Middle frontal gyrus (tissue), 1 donor: ENCODE data around the gene ADPRS.
A peak's percentile ranks its signal among the peaks of the same experiment; 100 is the strongest.

Experiments used
- DNase-seq: peaks from one replicate; pipeline ENCODE4 v3.0.0-alpha.2; 2015; ENCODE audit warnings: low spot score; ENCODE audit errors: extremely low spot score

Gene ADPRS

GRCh38 chr1:36087233-36088123, 1.2 kb upstream of the ADPRS start:
- no peak for DNase-seq

DNA sequence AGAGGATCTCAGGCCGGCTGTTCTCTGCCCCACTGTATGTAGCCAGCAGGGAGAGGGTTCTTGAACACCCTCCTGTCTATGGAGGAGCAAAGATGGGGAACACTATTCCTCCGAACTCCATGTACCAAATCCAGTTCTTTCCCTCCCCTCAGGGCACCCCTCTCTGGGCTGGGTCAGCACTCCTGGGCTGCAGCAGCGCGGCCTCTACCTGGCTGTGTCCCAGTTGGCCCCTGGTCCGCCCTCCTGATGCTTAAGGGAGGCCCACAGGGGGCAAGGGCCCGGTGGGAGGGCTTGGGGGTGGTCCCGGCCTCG, 471 bp upstream of the ADPRS start:
- DNase-seq: no peak

DNA sequence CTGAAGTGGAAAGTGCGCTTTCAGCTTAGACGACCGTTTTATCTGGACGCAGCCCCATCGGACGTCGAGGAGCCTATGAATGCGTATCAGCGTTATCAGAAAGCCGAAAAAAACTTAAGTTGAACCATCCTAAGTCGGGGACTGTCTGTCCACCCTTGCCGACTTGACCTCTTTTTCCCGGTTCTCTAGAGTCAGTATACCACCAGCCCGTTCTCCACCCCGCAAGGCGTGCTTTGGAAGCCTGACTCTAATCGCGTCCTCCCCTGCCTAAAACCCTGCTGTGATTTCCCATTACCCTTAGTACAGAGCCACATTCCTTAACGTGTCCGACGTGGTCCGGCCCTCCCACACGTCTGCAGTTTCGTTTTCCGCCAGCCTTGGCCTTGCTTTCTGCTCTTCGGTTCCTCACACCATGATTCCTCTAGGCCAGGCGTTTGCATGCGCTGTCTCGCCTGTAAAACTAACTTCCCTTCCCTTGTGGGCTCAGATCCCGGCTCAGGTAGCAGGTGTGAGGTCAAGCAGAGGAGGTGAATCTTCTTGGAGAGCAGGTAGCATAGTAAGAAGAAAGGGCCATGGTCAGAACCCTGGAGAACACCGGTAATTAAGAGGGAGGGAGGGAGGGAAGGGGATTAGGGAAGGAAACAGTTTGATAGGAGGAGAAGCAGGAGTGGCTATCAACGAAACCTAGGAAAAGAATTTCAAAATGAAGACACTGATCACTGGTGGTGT, 865 bp downstream of the ADPRS start:
- DNase-seq: no peak

DNA sequence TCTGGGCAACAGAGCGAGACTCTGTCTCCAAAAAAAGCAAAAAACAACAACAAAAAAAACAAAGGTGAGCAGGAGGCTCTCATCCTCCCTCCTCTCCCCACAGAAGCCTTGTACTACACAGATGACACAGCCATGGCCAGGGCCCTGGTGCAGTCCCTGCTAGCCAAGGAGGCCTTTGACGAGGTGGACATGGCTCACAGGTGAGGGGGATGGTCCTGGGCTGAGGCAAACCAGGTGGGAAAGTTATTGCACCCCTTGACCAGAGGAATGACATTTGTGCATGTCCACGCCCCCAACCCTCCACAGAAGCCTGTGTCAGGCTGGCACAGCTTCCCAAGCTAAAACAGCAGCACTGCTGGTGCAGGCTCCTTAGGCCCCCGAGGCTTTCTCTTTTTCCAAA, 2.4 kb downstream of the ADPRS start:
- DNase-seq: no peak

DNA sequence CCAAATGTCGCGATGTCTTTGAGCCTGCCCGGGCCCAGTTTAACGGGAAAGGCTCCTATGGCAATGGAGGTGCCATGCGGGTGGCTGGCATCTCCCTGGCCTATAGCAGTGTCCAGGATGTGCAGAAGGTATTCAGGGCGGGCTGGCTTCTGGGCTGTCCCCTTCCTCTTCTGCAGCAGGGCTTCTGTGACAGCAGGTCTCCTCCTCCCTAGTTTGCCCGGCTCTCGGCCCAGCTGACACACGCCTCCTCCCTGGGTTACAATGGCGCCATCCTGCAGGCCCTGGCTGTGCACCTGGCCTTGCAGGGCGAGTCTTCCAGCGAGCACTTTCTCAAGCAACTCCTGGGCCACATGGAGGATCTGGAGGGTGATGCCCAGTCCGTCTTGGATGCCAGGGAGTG, 3.0 kb downstream of the ADPRS start:
- no peak for DNase-seq

DNA sequence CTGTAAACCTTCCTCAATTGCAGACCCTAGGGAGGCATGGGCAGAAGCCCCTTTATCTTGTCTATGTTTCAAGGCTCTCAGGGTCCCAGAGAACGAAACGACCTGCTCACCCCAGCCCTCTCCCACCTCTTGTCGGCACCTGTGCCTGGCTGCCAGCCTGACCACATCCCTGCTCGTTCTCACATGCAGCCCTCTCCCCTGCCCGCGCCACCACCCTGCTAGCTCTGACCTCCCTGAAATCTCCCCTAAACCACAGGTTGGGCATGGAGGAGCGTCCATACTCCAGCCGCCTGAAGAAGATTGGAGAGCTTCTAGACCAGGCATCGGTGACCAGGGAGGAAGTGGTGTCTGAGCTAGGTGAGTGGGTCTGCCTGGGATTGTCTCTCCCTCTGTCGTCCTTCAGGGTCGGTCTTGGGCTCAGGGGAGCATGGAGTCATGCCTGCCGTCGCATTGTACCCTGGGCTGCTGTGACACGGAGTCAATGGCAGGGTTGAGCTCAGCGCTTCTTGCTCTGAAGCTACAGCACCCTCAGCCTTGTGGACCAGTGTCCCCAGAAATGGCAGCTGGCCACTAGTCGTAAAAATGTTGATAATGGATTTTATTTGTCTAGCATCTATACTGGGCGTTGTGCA, 3.6 kb downstream of the ADPRS start:
- DNase-seq: no peak

- DNase-seq: no peak
Measured at GRCh38 chr1:36092798-36093185, 4.1 kb downstream of the ADPRS start.

DNA sequence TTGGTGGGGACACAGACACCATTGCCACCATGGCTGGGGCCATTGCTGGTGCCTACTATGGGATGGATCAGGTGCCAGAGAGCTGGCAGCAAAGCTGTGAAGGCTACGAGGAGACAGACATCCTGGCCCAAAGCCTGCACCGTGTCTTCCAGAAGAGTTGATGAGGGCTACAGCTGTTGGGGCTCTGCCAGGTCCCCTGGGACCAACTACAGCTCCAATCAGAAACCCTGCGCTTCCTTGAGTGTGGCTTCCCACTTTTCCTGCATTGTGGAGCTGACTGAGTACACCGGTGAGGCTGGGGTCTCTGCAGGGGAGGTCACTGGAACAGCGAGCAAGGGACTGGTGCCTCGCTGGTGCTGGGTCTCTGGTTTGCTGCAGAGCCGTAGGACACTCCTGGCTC, 4.5 kb downstream of the ADPRS start:
- DNase-seq: no peak

GRCh38 chr1:36093929-36094328, 5.2 kb downstream of the ADPRS start:
- DNase-seq: peak; percentile 73

DNA sequence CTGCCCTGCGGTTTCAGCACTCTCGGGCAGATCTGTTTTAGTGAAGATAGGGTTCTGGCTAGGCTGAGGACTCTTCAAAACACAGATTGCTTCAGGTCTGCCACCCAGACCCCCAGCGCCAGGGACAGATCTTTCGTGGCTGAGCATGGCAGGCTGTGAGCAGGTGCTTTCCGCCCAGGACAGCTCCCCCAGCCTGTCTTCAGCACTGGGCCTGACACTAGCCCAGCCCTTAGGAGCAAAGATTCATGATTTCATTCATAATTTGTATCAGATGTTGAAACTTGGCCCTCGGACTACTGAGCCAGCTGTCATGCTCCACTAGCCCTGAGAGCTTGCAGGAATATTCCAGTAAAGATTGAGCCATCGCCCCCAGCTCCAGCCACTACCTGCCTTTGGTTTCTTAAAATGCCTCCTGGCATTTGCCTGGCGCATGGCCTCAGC, 5.9 kb downstream of the ADPRS start:
- DNase-seq: no peak

- DNase-seq: no peak
Measured at GRCh38 chr1:36095760-36096405, 7.2 kb downstream of the ADPRS start.

DNA sequence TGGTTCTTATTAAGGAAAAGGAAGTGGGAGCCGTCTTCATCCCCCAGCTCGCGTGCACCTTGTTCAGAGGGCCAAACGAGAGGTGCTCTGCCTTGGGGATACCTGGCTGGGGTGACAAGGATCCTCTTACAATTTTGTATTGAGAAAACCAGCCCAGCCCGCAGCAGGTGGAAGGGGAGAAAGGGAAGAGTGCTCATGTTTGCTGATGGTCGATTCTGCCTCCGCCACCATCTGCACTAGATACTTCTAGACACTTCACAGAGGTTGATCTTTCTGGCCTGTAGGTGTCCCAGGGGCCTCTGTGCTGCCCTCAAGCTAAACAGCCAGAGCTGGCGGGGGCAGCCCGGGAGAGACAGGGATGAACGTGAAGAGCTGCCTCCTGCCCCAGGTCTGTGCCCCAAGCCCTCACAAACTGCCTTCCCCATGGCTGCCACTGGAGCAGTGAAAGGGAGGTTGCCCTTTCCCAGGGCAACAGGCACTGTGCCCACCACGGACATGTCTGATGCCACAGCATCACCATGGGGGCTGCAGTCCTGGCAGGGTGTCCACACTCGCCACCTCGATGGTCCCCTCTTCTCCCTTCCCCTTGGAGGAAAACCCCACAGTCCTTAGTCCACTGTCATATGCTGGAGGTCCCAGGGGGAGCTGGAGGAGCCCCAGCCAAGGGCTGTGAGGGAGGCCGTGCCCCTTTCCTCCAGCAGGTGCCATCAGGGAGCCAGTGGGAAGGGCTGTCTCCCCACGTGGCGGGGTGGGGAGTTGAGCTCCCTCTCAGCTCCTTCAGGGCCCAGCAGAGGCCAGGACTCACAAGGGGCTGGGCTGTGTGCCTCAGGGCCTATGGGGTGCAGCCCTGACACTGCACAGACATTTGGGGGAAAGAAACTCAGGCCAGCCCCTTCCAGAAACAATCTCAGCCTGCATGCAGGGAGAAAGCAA, 8.1 kb downstream of the ADPRS start:
- DNase-seq: no peak

- no peak for DNase-seq
Measured at GRCh38 chr1:36097693-36098585, 9.2 kb downstream of the ADPRS start.

- no peak for DNase-seq
Measured at GRCh38 chr1:36098650-36099365, 10.1 kb downstream of the ADPRS start.

GRCh38 chr1:36099681-36100341, 11.1 kb downstream of the ADPRS start:
- DNase-seq: peak; percentile 7

- DNase-seq: no peak
Measured at GRCh38 chr1:36100376-36100775, 11.7 kb downstream of the ADPRS start.

DNA sequence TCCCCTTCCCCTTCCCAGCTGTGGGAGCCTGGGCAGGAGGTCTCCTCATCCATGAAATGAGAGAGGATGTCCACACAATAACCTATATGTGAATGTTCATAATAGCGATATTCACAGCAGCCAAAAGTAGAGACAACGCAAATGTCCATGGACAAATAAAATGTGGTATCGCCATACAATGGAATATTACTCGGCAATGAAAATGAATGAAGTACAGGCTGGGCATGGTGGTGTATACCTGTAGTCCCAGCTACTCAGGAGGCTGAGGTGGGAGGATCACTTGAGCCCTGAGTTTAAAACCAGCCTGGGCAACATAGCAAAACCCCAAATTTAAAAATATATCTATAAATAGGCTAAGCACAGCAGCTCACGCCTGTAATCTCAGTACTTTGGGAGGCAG, 12.9 kb downstream of the ADPRS start:
- no peak for DNase-seq

- no peak for DNase-seq
Measured at GRCh38 chr1:36106269-36106668, 17.6 kb downstream of the ADPRS start.

GRCh38 chr1:36107394-36107793, 18.7 kb downstream of the ADPRS start:
- DNase-seq: no peak
